Fibroblast of the conjunctiva (primary cell): ENCODE results near the gene CHGA.

ENCODE experiments used
- DNase-seq: peaks from one replicate; pipeline ENCODE4 v3.0.0-alpha.2; 2010; ENCODE audit warnings: low read depth

CHGA gene

GRCh38 chr14:92944976-92945375 is 22.0 kb downstream of the CHGA start:
- DNase-seq: no peak

DNA sequence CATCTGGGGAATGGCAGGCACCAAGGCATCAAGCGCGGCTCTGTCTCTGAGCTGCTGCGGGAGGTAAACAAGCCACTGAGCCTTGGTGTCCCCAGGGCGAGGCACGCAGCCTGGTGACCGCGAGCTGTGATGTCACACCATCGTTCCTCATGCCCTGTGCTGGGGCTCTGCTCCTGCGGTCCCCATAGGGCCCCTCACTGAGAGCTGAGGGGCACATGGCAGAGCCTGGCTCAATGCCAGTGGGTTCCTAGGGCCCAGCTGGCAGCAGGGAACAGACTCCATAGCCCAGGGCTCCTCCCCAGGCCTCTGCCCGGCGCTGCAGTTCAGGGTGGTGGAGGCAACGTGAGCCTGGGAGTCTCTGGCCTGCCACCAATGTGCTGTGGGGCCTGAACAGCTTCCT is 22.6 kb downstream of the CHGA start:
- DNase-seq: no peak

GRCh38 chr14:92945959-92946846 is 23.3 kb downstream of the CHGA start:
- DNase-seq: peak; percentile 35

- DNase-seq: no peak
These were observed 24.0 kb downstream of the CHGA start for GRCh38 chr14:92946847-92947545.

- no peak for DNase-seq
These were observed 25.7 kb downstream of the CHGA start for GRCh38 chr14:92948647-92949046.

GRCh38 chr14:92949496-92950192 is 26.7 kb downstream of the CHGA start:
- DNase-seq: no peak

- no peak for DNase-seq
These were observed 27.2 kb downstream of the CHGA start for GRCh38 chr14:92950193-92950540.

DNA sequence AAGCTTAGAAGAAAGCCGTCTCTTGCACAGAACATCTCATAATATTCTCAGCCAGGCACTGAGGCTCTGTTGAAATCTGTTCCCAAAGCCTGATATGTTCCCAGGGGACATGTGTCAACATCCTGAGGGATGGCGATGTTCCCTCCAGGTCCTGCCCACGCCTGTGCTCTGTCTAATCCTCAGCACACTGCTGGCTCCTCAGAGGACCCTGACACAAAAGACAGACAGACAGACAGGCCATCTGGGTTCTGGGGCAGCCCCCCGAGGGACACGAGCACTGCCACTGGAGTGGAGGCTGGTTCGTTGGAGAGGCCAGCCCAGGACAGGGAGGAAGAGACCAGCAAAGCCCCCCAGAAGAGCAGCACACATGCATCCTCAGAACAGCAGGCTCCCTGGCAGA is 27.8 kb downstream of the CHGA start:
- no peak for DNase-seq

- DNase-seq: no peak
These were observed 28.3 kb downstream of the CHGA start for GRCh38 chr14:92951261-92951660.

- DNase-seq: peak; percentile 53
These were observed 29.0 kb downstream of the CHGA start for GRCh38 chr14:92951912-92952471.

DNA sequence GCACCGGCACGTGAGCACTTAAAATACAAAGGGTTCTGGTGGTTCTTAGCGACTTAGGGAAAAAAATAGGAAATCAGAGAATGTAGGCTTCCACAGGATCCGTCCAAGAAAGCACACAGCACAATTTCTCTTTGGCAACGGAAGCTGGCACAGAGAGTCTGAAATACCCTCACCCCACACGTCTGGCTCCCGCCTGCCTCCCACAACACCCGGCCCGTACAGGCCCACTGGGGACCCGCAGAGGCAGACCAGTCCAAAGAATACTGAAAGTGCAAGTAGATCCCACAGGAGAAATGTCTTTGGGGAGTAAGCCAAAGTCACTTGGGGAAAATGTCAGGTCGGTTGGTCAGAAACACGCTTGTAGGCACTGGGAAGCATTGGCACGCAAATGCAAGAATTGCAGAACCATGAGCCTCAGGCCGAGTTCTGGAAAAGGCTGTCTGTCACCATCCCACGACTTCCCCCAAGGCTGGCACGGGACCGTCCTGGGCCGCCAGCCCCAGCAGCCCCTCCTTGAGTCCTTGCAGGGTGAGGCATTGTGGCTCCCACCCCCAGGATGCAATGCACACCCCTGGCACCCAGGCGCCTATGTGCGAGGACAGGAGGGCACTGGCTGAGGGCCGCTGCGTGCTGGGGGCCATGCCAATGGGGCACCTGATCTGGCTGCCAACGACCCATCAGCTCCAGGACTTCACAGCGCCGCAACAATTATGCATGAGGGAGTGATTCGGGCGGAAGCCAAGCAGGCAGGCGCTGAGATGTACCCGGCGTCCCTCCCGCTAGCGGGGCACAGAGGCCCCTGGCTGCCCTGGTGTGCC is 29.7 kb downstream of the CHGA start:
- no peak for DNase-seq

DNA sequence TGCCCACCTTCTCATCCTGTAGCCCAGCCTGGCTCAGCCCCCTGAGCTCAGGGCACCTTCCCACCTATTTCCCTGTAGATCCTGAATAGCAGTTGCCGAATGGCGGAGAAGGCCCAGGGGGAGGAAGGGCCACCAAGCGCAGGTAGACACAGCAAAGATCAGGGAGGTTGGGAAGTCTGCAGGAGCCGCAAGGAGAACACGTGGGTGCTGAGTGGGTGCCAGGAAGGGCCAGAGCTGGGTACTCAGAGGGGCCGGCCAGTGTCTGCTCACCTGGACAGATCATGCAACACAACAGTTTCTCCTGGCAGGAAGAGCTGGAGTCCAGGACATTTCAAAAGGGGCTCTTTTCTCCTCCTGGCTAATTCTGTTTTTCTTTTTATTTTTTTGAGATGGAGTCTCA is 30.6 kb downstream of the CHGA start:
- no peak for DNase-seq

DNA sequence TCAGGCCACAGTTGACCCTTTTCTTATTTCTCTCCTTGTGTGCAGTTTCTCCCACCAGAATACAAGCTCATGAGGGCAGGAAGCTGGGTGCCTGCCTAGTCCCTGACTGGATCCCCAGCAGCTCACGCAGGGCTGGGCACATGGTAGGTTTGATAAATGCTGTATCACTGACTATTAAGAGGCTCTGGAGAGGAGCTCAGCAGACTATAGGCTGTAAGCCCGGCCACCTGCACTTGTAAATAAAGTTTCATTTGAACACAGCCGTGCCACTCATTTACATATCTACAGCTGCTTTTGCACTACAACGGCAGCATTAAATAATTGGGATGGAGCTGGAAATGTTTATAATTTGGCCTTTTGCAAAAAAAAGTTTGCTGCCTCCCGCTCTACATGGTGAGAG is 32.0 kb downstream of the CHGA start:
- DNase-seq: no peak

- DNase-seq: no peak
These were observed 32.4 kb downstream of the CHGA start for GRCh38 chr14:92955381-92955780.

GRCh38 chr14:92956961-92957360 is 34.0 kb downstream of the CHGA start:
- no peak for DNase-seq

GRCh38 chr14:92958373-92959188 is 35.6 kb downstream of the CHGA start:
- no peak for DNase-seq

DNA sequence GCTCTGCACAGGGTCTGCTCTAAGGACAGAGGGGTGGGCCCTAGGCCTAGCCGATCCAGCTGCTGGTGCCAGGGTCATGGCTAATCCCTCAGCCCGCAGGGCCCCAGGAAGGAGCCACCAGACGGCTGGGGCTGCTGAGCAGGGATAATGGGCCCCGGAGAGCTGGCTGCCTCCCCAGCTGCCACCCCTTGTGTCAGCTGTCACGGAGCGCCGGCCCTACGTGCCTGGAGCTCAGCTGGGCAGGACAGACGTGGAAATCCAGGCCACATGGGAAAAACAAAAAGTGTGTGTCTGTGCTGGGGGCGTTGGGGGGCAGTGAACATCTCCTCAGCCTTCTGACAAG is 36.2 kb downstream of the CHGA start:
- DNase-seq: no peak

- no peak for DNase-seq
These were observed 37.1 kb downstream of the CHGA start for GRCh38 chr14:92959761-92960680.

- no peak for DNase-seq
These were observed 38.0 kb downstream of the CHGA start for GRCh38 chr14:92960706-92961566.
